ENCODE measurements around the gene FCHO2.

GRCh38 chr5:73042993-73043392 is 87.2 kb downstream of the FCHO2 start:
- TF ChIP-seq POLR2A (IDR thresholded peaks at IDR 0.05) (no peak), CTCF (IDR thresholded peaks at IDR 0.05) (no peak)
